WTC11 (cell line): Measurements from ENCODE around the gene ATP13A4.

Source experiments
- CREB1 ChIP-seq: sonication (generic); formaldehyde crosslinking; IDR thresholded peaks from 2 replicates; pipeline ENCODE4 v1.8.0; 2023; ENCODE audit warnings: mild to moderate bottlenecking, missing genetic modification reagents
- FOXP4 ChIP-seq: sonication (generic); formaldehyde crosslinking; IDR thresholded peaks from 2 replicates; pipeline ENCODE4 v1.8.0; 2022; ENCODE audit warnings: mild to moderate bottlenecking, missing genetic modification reagents
- NR2C2 ChIP-seq: sonication (generic); formaldehyde crosslinking; IDR thresholded peaks from 2 replicates; pipeline ENCODE4 v1.8.0; 2022; ENCODE audit warnings: mild to moderate bottlenecking, missing genetic modification reagents
- TF ChIP-seq, protein P1 (sequence below): sonication (generic); formaldehyde crosslinking; IDR thresholded peaks from 2 replicates; pipeline ENCODE4 v1.8.0; 2022; ENCODE audit warnings: missing genetic modification reagents
- TF ChIP-seq, protein P2 (sequence below): fragments of 200-600 bp; IDR thresholded peaks from 2 replicates; pipeline ENCODE4 v1.8.0; 2022; ENCODE audit warnings: antibody characterized with exemption
- TF ChIP-seq, protein P3 (sequence below): sonication (generic); formaldehyde crosslinking; IDR thresholded peaks from 2 replicates; pipeline ENCODE4 v1.8.1; 2023; ENCODE audit warnings: mild to moderate bottlenecking, missing genetic modification reagents, moderate library complexity
- TF ChIP-seq, protein P4 (sequence below): sonication (generic); formaldehyde crosslinking; IDR thresholded peaks from 2 replicates; pipeline ENCODE4 v1.8.0; 2023; ENCODE audit warnings: missing genetic modification reagents

DNA sequence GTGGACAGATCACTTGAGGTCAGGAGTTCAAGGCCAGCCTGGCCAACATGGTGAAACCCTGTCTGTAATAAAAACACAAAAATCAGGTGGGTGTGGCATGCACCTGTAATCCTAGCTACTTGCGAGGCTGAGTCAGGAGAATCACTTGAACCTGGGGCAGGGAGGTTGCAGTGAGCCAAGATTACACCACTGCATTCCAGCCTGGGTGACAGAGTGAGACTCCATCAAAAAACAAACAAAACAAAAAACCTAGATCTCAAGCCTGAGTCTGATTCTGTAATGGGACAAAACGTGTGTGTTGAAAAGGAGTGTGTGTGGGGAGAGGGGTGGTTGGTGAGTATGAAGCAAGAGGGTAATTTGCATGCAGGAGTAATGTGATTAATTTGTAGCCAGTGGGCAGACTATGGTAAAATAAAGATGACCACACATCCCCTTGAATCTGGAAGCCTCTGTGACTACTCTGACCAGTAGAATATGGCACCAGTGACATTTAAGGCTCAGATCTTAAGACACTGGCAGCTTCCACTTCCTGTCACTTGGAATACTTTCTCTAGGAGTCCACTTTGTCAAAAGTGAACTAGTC lies 19.9 kb upstream of the ATP13A4 start:
- TF ChIP-seq, protein P1, sequence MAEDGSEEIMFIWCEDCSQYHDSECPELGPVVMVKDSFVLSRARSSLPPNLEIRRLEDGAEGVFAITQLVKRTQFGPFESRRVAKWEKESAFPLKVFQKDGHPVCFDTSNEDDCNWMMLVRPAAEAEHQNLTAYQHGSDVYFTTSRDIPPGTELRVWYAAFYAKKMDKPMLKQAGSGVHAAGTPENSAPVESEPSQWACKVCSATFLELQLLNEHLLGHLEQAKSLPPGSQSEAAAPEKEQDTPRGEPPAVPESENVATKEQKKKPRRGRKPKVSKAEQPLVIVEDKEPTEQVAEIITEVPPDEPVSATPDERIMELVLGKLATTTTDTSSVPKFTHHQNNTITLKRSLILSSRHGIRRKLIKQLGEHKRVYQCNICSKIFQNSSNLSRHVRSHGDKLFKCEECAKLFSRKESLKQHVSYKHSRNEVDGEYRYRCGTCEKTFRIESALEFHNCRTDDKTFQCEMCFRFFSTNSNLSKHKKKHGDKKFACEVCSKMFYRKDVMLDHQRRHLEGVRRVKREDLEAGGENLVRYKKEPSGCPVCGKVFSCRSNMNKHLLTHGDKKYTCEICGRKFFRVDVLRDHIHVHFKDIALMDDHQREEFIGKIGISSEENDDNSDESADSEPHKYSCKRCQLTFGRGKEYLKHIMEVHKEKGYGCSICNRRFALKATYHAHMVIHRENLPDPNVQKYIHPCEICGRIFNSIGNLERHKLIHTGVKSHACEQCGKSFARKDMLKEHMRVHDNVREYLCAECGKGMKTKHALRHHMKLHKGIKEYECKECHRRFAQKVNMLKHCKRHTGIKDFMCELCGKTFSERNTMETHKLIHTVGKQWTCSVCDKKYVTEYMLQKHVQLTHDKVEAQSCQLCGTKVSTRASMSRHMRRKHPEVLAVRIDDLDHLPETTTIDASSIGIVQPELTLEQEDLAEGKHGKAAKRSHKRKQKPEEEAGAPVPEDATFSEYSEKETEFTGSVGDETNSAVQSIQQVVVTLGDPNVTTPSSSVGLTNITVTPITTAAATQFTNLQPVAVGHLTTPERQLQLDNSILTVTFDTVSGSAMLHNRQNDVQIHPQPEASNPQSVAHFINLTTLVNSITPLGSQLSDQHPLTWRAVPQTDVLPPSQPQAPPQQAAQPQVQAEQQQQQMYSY (CRISPR knock-in tag), result no peak
- TF ChIP-seq, protein P2, sequence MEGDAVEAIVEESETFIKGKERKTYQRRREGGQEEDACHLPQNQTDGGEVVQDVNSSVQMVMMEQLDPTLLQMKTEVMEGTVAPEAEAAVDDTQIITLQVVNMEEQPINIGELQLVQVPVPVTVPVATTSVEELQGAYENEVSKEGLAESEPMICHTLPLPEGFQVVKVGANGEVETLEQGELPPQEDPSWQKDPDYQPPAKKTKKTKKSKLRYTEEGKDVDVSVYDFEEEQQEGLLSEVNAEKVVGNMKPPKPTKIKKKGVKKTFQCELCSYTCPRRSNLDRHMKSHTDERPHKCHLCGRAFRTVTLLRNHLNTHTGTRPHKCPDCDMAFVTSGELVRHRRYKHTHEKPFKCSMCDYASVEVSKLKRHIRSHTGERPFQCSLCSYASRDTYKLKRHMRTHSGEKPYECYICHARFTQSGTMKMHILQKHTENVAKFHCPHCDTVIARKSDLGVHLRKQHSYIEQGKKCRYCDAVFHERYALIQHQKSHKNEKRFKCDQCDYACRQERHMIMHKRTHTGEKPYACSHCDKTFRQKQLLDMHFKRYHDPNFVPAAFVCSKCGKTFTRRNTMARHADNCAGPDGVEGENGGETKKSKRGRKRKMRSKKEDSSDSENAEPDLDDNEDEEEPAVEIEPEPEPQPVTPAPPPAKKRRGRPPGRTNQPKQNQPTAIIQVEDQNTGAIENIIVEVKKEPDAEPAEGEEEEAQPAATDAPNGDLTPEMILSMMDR, result no peak
- TF ChIP-seq NR2C2 (no peak), CREB1 (CRISPR knock-in tag) (no peak), FOXP4 (no peak)
- TF ChIP-seq, protein P3, sequence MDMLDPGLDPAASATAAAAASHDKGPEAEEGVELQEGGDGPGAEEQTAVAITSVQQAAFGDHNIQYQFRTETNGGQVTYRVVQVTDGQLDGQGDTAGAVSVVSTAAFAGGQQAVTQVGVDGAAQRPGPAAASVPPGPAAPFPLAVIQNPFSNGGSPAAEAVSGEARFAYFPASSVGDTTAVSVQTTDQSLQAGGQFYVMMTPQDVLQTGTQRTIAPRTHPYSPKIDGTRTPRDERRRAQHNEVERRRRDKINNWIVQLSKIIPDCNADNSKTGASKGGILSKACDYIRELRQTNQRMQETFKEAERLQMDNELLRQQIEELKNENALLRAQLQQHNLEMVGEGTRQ, result no peak
- TF ChIP-seq, protein P4, sequence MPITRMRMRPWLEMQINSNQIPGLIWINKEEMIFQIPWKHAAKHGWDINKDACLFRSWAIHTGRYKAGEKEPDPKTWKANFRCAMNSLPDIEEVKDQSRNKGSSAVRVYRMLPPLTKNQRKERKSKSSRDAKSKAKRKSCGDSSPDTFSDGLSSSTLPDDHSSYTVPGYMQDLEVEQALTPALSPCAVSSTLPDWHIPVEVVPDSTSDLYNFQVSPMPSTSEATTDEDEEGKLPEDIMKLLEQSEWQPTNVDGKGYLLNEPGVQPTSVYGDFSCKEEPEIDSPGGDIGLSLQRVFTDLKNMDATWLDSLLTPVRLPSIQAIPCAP, result no peak
